Fibroblast of pulmonary artery (primary cell): Measurements from ENCODE around the gene SLC22A23.

Source experiments
- DNase-seq: peaks from one replicate; pipeline ENCODE4 v3.0.0-alpha.2; 2010; ENCODE audit warnings: low read depth
- H3K4me3 ChIP-seq: replicated peaks from 2 replicates; pipeline ENCODE4 v1.5.1; 2011; ENCODE audit warnings: low read depth, mild to moderate bottlenecking, control low read depth, low read length, moderate library complexity
- TF ChIP-seq, protein P1 (sequence below): IDR thresholded peaks from 2 replicates; pipeline ENCODE4 v1.5.1; 2011; ENCODE audit warnings: mild to moderate bottlenecking, control low read depth, low read length, inconsistent platforms; ENCODE audit errors: missing control alignments

The SLC22A23 gene

GRCh38 chr6:3297006-3297405 lies 159.8 kb downstream of the SLC22A23 start:
- no peak for DNase-seq
- no peak overlapping the region for H3K4me3 ChIP-seq
- TF ChIP-seq, protein P1, sequence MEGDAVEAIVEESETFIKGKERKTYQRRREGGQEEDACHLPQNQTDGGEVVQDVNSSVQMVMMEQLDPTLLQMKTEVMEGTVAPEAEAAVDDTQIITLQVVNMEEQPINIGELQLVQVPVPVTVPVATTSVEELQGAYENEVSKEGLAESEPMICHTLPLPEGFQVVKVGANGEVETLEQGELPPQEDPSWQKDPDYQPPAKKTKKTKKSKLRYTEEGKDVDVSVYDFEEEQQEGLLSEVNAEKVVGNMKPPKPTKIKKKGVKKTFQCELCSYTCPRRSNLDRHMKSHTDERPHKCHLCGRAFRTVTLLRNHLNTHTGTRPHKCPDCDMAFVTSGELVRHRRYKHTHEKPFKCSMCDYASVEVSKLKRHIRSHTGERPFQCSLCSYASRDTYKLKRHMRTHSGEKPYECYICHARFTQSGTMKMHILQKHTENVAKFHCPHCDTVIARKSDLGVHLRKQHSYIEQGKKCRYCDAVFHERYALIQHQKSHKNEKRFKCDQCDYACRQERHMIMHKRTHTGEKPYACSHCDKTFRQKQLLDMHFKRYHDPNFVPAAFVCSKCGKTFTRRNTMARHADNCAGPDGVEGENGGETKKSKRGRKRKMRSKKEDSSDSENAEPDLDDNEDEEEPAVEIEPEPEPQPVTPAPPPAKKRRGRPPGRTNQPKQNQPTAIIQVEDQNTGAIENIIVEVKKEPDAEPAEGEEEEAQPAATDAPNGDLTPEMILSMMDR = no peak

DNA sequence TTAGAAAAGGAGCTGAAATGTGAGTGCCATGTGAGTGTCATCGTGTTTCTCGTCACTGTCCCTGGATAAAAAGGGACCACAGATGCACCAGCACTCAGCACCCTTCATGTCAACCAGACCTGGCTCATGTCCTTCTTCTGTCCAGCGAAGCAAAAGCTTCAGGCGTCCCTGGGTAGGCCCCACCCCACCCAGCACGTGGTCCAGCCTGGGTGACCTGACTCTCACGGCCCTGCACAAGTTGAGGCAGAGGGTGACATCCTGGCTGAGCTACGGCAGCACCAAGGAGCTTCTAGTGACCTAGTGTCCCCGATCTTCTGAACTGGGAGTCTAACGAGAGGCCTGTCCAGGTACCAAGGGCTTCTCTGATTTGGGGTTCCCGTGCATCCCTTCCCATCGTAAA lies 160.3 kb downstream of the SLC22A23 start:
- H3K4me3 ChIP-seq = no peak overlapping the region
- DNase-seq = no peak
- TF ChIP-seq, protein P1 = no peak

GRCh38 chr6:3296078-3296477 lies 160.8 kb downstream of the SLC22A23 start:
- H3K4me3 ChIP-seq = no peak overlapping the region
- DNase-seq = no peak
- TF ChIP-seq, protein P1 = no peak

- no peak overlapping the region for H3K4me3 ChIP-seq
- TF ChIP-seq, protein P1 = peak; percentile 10
- DNase-seq = no peak
Observed at GRCh38 chr6:3294921-3295871, 161.7 kb downstream of the SLC22A23 start.

- no peak overlapping the region for H3K4me3 ChIP-seq
- DNase-seq = no peak
- TF ChIP-seq, protein P1 = no peak
Observed at GRCh38 chr6:3294396-3294795, 162.5 kb downstream of the SLC22A23 start.

DNA sequence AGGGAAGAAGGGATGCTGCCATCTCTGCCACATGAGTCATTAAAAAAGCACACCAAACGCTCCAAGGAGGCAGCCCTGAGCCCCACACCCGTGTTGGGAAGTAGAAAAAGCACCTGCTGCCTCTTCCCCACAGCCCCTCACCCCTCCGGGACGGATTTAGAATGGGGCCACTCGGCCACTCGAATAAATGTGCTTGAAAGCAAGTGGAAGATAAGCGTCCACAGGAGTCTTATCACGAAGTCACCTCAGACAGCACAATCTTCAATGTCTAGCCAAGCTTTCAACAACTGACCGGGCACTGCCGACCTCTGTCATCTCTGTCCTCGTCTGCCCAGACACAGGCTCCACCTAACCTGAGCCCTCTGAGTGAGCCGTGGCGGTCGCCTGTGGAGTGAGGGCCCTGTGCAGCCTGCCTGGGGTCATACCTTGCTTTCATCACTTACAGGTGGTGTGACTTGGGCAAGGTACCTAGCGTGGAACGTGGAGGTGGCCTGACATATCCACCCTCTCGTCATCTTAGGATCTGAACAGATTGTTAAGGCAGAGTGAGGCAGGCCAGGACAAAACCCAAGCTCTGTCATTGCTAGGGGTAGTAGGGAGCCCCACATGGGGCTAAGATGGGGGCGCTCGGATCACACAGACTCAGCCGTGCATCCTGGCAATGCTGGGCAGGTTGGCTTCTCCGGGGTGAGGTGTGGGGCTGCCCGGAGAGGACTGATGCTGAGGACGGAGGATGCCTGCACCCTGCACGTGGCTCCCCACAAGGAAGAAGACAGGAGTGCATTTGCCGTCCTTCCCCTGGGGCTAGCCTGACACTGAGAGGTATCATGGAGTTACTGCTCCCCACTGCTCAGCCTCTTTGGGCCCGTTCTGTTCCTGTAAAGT lies 163.3 kb downstream of the SLC22A23 start:
- TF ChIP-seq, protein P1 = no peak
- no peak overlapping the region for H3K4me3 ChIP-seq
- DNase-seq = no peak
